Sigmoid colon (tissue), 7 donors: ENCODE data around the gene TPO. TPM values are rescaled to one million over a fixed set of nuclear protein-coding genes. Genes with fewer than 3 reads are reported as not detected.

Source experiments
- DNase-seq: peaks from one replicate; pipeline ENCODE4 v3.0.0-alpha.2; 2019
- H3K27ac ChIP-seq, 4 donors: fragments of 200-600 bp; sonication (generic); one replicate each; pipeline ENCODE4 v1.5.1; 2016 to 2019; ENCODE audit warnings: mild to moderate bottlenecking in 1 of 4
- H3K27me3 ChIP-seq, 3 donors: fragments of 200-600 bp; sonication (generic); one replicate each; pipeline ENCODE4 v1.5.1; 2019; ENCODE audit warnings: mild to moderate bottlenecking in 1 of 3
- H3K36me3 ChIP-seq, 4 donors: fragments of 200-600 bp; sonication (generic); one replicate each; pipeline ENCODE4 v1.5.1; 2016 to 2019
- H3K4me1 ChIP-seq, 4 donors: fragments of 200-600 bp; sonication (generic); one replicate each; pipeline ENCODE4 v1.5.1; 2017 to 2019
- H3K4me3 ChIP-seq, 4 donors: fragments of 200-600 bp; sonication (generic); one replicate each; pipeline ENCODE4 v1.5.1; 2017 to 2019; ENCODE audit warnings: mild to moderate bottlenecking in 2 of 4, moderate library complexity in 1 of 4
- H3K9me3 ChIP-seq, 4 donors: fragments of 200-600 bp in 3 of 4; sonication (generic) in 3 of 4; one replicate each; pipeline versions ENCODE4 v1.5.1 to v1.6.1; 2013 to 2019
- CTCF ChIP-seq, 4 experiments: fragments of 450-650 bp in 3 of 4; fragments of 200-600 bp in 1 of 4; IDR thresholded peaks; one replicate each; pipeline ENCODE4 v1.5.1; 2016 to 2019; ENCODE audit warnings: antibody characterized with exemption in 4 of 4, mild to moderate bottlenecking in 3 of 4, moderate library complexity in 2 of 4
- EP300 ChIP-seq, 4 donors: sonication (generic); formaldehyde crosslinking; IDR thresholded peaks; one replicate each; pipeline ENCODE4 v1.6.1; 2017; ENCODE audit warnings: antibody characterized with exemption in 4 of 4
- POLR2A ChIP-seq, 2 donors: fragments of 450-650 bp; IDR thresholded peaks; one replicate each; pipeline ENCODE4 v1.6.1; 2016; ENCODE audit warnings: antibody characterized with exemption in 2 of 2, mild to moderate bottlenecking in 2 of 2, moderate library complexity in 2 of 2
- POLR2AphosphoS5 ChIP-seq, 4 donors: sonication (generic); formaldehyde crosslinking; IDR thresholded peaks; one replicate each; pipeline ENCODE4 v1.6.1; 2017; ENCODE audit warnings: antibody characterized with exemption in 4 of 4
- WGBS, 2 donors: extraction: QIAGEN DNeasy Blood & Tissue Kit; methylation state at CpG; one replicate each; pipeline ENCODE4 v1.1.7; 2013; 5-methylcytosine and 5-hydroxymethylcytosine counted together
- intact Hi-C: fragments of 100-400 bp; cut with DNase I; formaldehyde crosslinking; loops from one replicate; pipeline ENCODE4 v1.15.1; 2023
- polyA plus RNA-seq, 3 donors: library from polyadenylated mRNA; stranded (reverse); fragments of 200-250 nt; gene quantifications; one replicate each; pipeline ENCODE4 v1.2.3, GENCODE V29; 2013
- total RNA-seq, 4 donors: library from RNA; depleted of rRNA; stranded (reverse); fragments of >200 nt; gene quantifications; one replicate each; pipeline ENCODE4 v1.1.0, GENCODE V29; 2016
- donor health status: healthy with polysubstance abuse.
- donor health status: Bipolar disorder and iron deficiency.
- donor health status: healthy.

Gene TPO
- total and polyA plus RNA-seq, 7 donors: 0.60 to 18.8 (median 3.5) TPM

- WGBS, 2 donors: 86 to 87% methylated on average over 19 of the region's 19 CpGs
These were observed 126.2 kb downstream of the TPO start for GRCh38 chr2:1539441-1539840.

GRCh38 chr2:1539973-1540372 lies 126.7 kb downstream of the TPO start:
- DNase-seq: no peak
- Histone ChIP-seq H3K4me1 (no peaks in the 10 kb centered on the region), H3K36me3 (no peaks in the 10 kb centered on the region), H3K9me3 (no peaks in the 10 kb centered on the region), H3K27me3 (peaks cover 0 to 7% (median 0%) of the 10 kb centered on the region in 3 donors), H3K27ac (no peak overlapping the region), H3K4me3 (no peak overlapping the region)
- 87% methylated on average over 13 of the region's 13 CpGs for WGBS, 2 donors
- intact Hi-C loops: loop anchor here (10.0 kb wide), 1 partner anchor 585 kb away; the partner anchor contains the start of gene SNTG2
- TF ChIP-seq POLR2AphosphoS5 (IDR thresholded peaks at IDR 0.05) (no peak), EP300 (IDR thresholded peaks at IDR 0.05) (no peak), POLR2A (IDR thresholded peaks at IDR 0.05) (no peak), CTCF (IDR thresholded peaks at IDR 0.05) (no peak)

More at GRCh38 chr2:1539441-1539840, 126.2 kb downstream of the TPO start:
- TF ChIP-seq POLR2A (IDR thresholded peaks at IDR 0.05) (no peak), POLR2AphosphoS5 (IDR thresholded peaks at IDR 0.05) (no peak), CTCF (IDR thresholded peaks at IDR 0.05) (no peak), EP300 (IDR thresholded peaks at IDR 0.05) (no peak)
- intact Hi-C loops: no loop called here
- Histone ChIP-seq H3K4me3 (no peak overlapping the region), H3K27me3 (peaks cover 0 to 7% (median 0%) of the 10 kb centered on the region in 3 donors), H3K9me3 (no peaks in the 10 kb centered on the region), H3K4me1 (no peaks in the 10 kb centered on the region), H3K27ac (no peak overlapping the region), H3K36me3 (no peaks in the 10 kb centered on the region)
- DNase-seq: no peak

- no peak for TF ChIP-seq EP300 (IDR thresholded peaks at IDR 0.05)
- TF ChIP-seq POLR2AphosphoS5 (IDR thresholded peaks at IDR 0.05): no peak
- no peak for TF ChIP-seq POLR2A (IDR thresholded peaks at IDR 0.05)
- TF ChIP-seq CTCF (IDR thresholded peaks at IDR 0.05): no peak
- H3K4me3 ChIP-seq: no peak overlapping the region
- H3K9me3 ChIP-seq: no peaks in the 10 kb centered on the region
- no peak overlapping the region for H3K27ac ChIP-seq
- no peak for DNase-seq
- no peaks in the 10 kb centered on the region for H3K4me1 ChIP-seq
- peaks cover 0 to 7% (median 0%) of the 10 kb centered on the region in 3 donors for H3K27me3 ChIP-seq
- intact Hi-C loops: loop anchor here (10.0 kb wide), 1 partner anchor 586 kb away; the partner anchor contains the start of gene SNTG2
- 90% methylated on average over 25 of the region's 25 CpGs for WGBS, 2 donors
- H3K36me3 ChIP-seq: no peaks in the 10 kb centered on the region
These were observed 127.2 kb downstream of the TPO start for GRCh38 chr2:1540481-1540880.

GRCh38 chr2:1541040-1541439 lies 127.8 kb downstream of the TPO start:
- H3K27me3 ChIP-seq: peaks cover 0 to 7% (median 0%) of the 10 kb centered on the region in 3 donors
- intact Hi-C loops: loop anchor here (10.0 kb wide), 1 partner anchor 586 kb away; the partner anchor contains the start of gene SNTG2
- 90 to 91% methylated on average over 6 of the region's 6 CpGs for WGBS, 2 donors
- no peaks in the 10 kb centered on the region for H3K36me3 ChIP-seq
- no peak overlapping the region for H3K27ac ChIP-seq
- H3K4me1 ChIP-seq: peaks cover 0 to 4% (median 0%) of the 10 kb centered on the region in 4 donors
- TF ChIP-seq POLR2A (IDR thresholded peaks at IDR 0.05) (no peak), POLR2AphosphoS5 (IDR thresholded peaks at IDR 0.05) (no peak), CTCF (IDR thresholded peaks at IDR 0.05) (no peak), EP300 (IDR thresholded peaks at IDR 0.05) (no peak)
- H3K4me3 ChIP-seq: no peak overlapping the region
- no peak for DNase-seq
- H3K9me3 ChIP-seq: no peaks in the 10 kb centered on the region
